Esophagus muscularis mucosa (tissue), 4 donors: Measurements from ENCODE around the gene KNSTRN.

Source experiments
- EP300 ChIP-seq: sonication (generic); formaldehyde crosslinking; IDR thresholded peaks from one replicate; pipeline ENCODE4 v1.6.1; 2017; ENCODE audit warnings: antibody characterized with exemption
- POLR2A ChIP-seq: fragments of 450-650 bp; IDR thresholded peaks from one replicate; pipeline ENCODE4 v1.6.1; 2017; ENCODE audit warnings: antibody characterized with exemption, moderate library complexity, mild to moderate bottlenecking, low read depth
- TF ChIP-seq, protein P1 (sequence below), 3 experiments: fragments of 200-600 bp in 2 of 3; fragments of 450-650 bp in 1 of 3; sonication (generic) in 2 of 3; IDR thresholded peaks; one replicate each; pipeline ENCODE4 v1.5.1; 2017 to 2019; ENCODE audit warnings: antibody characterized with exemption in 3 of 3, mild to moderate bottlenecking in 2 of 3, moderate library complexity in 1 of 3

DNA sequence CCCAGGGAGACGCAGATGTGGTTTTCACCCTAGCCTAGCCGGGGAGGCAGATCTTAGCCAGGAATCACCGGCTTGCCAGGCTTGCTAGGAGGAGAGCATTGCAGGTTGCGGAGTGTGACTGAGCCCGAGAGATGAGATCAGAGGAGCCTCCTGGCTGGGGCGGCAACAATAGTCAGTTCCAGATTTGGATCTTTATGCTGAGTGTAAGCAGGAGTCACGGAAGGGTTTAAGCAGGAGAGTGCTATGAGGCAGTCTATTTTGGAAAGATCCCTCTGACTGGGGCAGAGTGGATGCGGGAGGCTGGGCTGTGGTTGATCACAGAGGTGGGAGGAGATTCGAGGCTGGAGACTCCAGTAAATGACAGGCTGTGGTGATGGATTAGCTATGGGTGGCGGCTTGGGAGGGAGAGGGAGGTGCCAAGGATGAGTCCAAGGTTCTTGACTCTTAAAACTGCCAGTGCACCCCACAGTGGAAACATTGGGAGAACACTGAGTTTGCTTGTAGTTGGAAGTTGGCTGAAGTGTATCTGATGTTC lies 47.8 kb downstream of the KNSTRN start:
- TF ChIP-seq, protein P1, sequence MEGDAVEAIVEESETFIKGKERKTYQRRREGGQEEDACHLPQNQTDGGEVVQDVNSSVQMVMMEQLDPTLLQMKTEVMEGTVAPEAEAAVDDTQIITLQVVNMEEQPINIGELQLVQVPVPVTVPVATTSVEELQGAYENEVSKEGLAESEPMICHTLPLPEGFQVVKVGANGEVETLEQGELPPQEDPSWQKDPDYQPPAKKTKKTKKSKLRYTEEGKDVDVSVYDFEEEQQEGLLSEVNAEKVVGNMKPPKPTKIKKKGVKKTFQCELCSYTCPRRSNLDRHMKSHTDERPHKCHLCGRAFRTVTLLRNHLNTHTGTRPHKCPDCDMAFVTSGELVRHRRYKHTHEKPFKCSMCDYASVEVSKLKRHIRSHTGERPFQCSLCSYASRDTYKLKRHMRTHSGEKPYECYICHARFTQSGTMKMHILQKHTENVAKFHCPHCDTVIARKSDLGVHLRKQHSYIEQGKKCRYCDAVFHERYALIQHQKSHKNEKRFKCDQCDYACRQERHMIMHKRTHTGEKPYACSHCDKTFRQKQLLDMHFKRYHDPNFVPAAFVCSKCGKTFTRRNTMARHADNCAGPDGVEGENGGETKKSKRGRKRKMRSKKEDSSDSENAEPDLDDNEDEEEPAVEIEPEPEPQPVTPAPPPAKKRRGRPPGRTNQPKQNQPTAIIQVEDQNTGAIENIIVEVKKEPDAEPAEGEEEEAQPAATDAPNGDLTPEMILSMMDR (IDR thresholded peaks at IDR 0.05), result no peak
- TF ChIP-seq POLR2A (no peak), EP300 (no peak)
